Urinary bladder (tissue), 4 donors: ENCODE measurements around the gene NUPR1. TPM values are rescaled to one million over a fixed set of nuclear protein-coding genes. Genes with fewer than 3 reads are reported as not detected.
"Not testable (repeated sequence)": the region's sequence is repeated elsewhere in the genome, so short reads cannot be mapped to it uniquely, and the experiment has no call there.

Experiments used
- DNase-seq: peaks from one replicate; pipeline ENCODE4 v3.0.0-alpha.2; 2015; ENCODE audit errors: extremely low spot score
- H3K27ac ChIP-seq: one replicate; pipeline ENCODE4 v1.5.1; 2013; ENCODE audit warnings: low read depth, mild to moderate bottlenecking, moderate library complexity
- H3K36me3 ChIP-seq: one replicate; pipeline ENCODE4 v1.6.1; 2013; ENCODE audit warnings: mild to moderate bottlenecking, moderate library complexity; ENCODE audit not compliant: insufficient read depth
- H3K4me1 ChIP-seq: one replicate; pipeline ENCODE4 v1.6.1; 2013; ENCODE audit warnings: mild to moderate bottlenecking, moderate library complexity; ENCODE audit not compliant: insufficient read depth
- H3K4me3 ChIP-seq: one replicate; pipeline ENCODE4 v1.5.1; 2013; ENCODE audit warnings: low read depth, low read length
- WGBS: extraction: QIAGEN DNeasy Blood & Tissue Kit; methylation state at CpG from one replicate; pipeline ENCODE4 v1.1.7; 2013; 5-methylcytosine and 5-hydroxymethylcytosine counted together
- polyA plus RNA-seq: library from polyadenylated mRNA; stranded (reverse); fragments of 200-250 nt; gene quantifications from one replicate; pipeline ENCODE4 v1.2.3, GENCODE V29; 2013
- total RNA-seq: library from RNA; depleted of rRNA; stranded (reverse); fragments of >200 nt; gene quantifications from one replicate; pipeline ENCODE4 v1.2.3, GENCODE V29; 2014
- donor health status: healthy with polysubstance abuse.
- donor health status: healthy.

Gene NUPR1
- total and polyA plus RNA-seq, 2 donors, result 4.1 to 549 TPM

DNA sequence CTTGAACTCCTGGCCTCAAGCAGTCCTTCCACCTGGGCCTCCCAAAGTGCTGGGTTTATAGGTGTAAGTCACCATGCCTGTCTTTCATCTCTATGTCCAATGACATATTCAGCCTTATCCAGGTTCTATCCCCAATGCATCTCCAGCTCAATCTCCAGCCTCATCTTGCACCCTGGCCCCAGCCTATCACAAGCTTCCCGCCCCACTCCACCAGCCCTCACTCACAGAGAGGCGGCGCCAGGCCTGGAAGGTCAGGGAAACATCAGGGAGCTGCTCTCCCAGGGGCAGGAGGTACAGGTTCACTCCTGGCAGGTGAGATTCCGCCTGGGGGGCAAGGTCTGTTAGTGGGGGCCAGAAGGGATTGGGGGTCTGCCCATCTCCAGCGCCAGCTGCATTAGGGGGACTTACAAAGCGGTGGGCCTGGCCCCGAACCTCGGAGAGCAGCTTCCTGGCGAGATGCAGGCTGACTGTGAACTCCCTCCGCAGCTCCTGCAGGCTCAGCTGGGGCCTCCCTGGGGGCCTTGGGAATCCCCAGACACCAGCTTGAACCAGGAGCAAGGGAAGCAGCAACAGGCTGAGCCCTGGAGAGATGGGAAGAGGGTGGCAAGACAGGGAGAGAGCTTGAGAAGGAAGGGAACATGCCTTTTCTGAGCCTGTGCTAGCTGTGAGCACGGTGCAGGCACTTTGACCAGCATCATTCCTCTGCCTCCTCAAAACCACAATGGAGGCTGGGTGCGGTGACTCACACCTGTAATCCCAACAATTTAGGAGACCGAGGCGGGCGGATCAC is 35.1 kb downstream of the NUPR1 start:
- H3K36me3 ChIP-seq, result no peaks in the 10 kb centered on the region
- 77% methylated on average over 15 of the region's 15 CpGs for WGBS

DNA sequence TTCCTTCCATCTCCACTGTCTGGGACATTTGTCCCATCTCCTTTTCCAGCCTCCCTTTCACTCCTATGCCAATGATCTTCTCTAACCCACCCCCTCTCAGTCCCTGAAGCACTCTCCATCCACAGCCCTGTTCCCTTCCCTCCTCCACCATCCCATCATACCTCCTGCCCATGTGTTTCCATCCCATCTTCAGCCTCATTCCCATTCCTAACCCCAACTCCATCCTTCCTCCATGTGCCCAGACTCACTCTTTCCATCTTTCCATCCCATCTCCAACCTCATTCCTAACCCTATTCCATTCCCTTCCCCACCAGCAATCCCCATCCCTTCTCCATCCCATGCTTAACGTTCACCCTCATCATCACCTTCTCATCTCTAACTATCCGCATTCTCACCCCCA is 36.5 kb downstream of the NUPR1 start:
- no peaks in the 10 kb centered on the region for H3K4me1 ChIP-seq
- H3K27ac ChIP-seq, result no peak overlapping the region
- H3K4me3 ChIP-seq, result no peak overlapping the region
- no peaks in the 10 kb centered on the region for H3K36me3 ChIP-seq
- no peak for DNase-seq
- 81% methylated on average over 2 of the region's 2 CpGs for WGBS

More for the DNA sequence above, 35.1 kb downstream of the NUPR1 start:
- no peak overlapping the region for H3K27ac ChIP-seq
- DNase-seq, result no peak
- no peaks in the 10 kb centered on the region for H3K4me1 ChIP-seq
- no peak overlapping the region for H3K4me3 ChIP-seq

DNA sequence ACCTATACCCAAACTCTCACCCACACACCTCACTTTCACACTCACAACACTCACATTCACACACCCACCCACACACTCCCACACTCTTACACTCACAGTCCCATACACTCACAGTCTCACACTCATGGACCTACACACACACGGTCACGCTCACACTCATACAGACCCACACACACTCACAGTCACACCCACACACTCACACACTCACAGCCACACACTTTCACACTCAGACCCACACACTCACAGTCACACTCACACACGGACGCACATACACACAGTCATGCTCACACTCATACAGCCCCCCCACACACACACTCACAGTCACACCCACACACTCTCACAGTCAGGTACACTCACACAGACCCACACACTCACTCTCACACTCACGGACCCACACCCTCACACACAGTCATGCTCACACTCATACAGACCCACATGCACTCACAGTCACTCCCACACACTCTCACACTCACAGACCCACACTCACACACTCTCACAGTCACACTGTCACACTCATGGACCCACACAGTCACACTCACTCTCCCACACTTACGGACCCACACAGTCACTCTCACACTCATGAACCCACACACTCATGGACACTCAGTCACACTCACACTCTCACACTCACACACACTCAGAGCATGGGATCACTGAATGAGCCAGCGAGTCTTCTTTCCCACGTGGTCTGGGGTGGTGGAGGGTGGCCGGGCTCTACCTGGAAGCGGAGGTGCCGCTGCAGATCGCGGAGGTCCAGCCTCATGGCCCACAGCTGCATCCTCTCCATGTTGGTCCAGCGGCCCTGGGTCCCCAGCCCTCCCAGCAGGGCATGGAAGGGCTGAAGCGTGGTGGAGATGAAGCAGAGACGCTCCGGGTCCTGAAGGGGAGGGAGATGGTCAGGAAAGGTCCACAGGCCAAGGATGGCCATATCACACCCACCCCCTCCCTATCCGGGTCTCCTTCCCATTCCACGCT is 37.2 kb downstream of the NUPR1 start:
- WGBS, result 88% methylated on average over 19 of the region's 19 CpGs
- no peak for DNase-seq
- H3K4me1 ChIP-seq, result no peaks in the 10 kb centered on the region
- H3K36me3 ChIP-seq, result no peaks in the 10 kb centered on the region
- H3K27ac ChIP-seq, result no peak overlapping the region
- H3K4me3 ChIP-seq, result no peak overlapping the region

DNA sequence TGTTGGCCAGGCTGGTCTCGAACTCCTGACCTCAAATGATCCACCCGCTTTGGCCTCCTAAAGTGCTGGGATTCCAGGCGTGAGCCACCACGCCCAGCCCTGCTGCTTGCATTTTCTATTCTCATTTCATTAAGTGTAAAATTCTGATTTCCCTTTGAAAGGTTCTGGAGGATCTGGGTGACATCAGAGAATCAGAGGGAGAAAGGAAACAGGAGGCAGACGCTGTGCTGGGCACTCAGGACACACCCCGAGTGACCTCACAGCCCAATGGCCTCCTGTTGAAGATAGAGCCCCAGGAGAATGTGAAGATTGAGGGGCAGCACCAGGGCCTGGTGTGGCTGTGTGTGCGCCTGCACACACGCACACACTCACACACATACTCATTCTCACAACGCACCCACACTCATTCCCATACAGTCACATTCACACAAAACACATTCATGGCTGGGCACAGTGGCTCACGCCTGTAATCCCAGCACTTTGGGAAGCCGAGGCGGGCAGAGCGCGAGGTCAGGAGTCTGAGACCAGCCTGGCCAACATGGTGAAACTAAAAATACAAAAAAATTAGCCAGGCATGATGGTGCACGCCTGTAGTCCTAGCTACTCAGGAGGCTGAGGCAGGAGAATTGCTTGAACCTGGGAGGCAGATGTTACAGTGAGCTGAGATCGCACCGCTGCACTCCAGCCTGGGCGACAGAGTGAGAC is 38.1 kb downstream of the NUPR1 start:
- H3K4me1 ChIP-seq, H3K36me3 ChIP-seq, H3K27ac ChIP-seq, H3K4me3 ChIP-seq, DNase-seq: not testable (repeated sequence)
- 82% methylated on average over 18 of the region's 18 CpGs for WGBS

DNA sequence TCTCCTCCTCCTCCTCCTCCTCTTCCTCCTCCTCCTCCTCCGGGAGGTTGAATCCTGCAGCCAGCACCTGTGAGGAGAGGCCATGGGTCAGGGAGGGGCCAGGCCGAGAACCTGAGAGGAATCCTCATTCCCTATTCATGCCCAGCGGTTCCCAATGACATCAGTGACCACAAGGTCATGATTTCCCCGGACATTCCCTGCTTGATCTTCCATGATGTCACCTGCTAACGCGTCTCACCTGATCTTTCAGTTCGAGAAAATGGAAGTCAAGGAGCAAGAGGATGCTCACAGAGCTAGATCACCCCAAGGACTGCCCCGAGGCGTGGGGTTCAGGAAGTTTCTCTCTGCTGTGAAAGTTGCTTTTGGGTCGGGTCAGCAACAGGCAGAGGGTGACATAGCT is 38.9 kb downstream of the NUPR1 start:
- H3K4me1 ChIP-seq, result no peaks in the 10 kb centered on the region
- no peak overlapping the region for H3K4me3 ChIP-seq
- H3K27ac ChIP-seq, result no peak overlapping the region
- no peaks in the 10 kb centered on the region for H3K36me3 ChIP-seq
- no peak for DNase-seq
- 70% methylated on average over 10 of the region's 10 CpGs for WGBS

DNA sequence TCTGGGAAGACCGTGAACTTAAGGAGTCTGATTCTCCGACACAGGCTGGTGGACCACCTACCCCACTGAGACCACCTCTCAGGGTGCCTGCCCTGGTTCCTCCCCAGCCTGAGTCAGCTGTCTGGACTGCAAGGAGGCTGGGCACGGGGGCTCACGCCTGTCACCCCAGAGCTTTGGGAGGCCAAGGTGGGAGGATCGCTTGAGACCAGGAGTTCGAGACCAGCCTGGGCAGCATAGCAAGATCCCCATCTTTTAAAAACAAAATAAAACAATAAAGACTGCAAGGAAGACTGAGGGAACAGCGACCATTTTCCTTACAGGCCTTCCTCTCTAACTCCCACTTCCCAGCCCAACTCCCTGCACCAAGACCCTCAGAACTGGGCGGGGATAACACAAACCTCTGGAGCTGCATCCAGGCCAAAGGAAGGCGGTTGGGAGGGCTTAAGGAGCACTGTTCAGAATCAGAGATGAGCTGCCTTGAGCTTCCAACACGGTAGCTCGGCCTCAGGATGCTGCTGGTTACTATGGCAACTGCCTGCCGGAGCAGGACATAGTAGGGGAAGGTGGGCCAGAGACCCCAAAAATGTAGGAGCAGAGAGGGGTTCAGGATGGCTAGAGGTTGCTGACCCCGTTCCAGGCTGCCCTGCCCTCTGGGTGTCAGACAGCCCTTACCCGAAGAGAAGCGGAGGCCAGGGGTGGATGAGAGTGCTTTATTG is 40.0 kb downstream of the NUPR1 start:
- Histone ChIP-seq H3K4me1 (no peaks in the 10 kb centered on the region), H3K4me3 (no peak overlapping the region), H3K27ac (no peak overlapping the region), H3K36me3 (no peaks in the 10 kb centered on the region)
- WGBS, result 79% methylated on average over 15 of the region's 15 CpGs
- no peak for DNase-seq

DNA sequence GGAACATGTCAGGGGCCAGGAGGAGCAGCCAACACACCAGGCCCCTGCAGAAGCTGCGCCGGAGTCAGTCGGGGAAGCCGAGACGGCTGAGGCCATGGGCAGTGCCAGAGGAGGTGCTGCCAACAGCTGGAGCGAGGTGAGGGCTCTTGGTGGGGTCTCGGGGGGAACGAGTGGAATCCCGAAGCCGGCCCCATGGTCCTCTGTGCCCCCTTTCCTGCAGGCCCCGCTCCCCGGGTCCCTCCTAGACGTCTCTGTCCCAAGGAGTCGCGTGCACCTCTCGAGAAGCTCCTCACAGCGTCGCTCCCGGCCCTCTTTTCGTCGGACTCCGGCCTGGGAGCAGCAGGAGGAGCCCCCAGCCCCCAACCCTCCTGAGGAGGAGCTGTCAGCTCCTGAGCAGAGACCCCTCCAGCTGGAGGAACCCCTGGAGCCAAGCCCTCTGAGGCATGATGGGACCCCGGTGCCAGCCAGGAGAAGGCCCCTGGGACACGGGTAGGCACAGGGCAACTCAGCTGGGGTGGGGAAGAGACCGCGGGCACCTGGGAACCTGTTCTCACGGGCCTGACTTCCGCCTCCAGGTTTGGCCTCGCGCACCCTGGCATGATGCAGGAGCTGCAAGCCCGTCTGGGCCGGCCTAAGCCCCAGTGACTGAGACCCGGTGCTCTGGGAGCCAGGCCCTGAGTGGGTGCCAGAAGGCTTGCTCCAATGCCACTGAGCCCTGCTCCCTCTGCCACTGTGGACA is 40.7 kb downstream of the NUPR1 start:
- Histone ChIP-seq H3K4me3 (no peak overlapping the region), H3K27ac (no peak overlapping the region), H3K36me3 (no peaks in the 10 kb centered on the region), H3K4me1 (no peaks in the 10 kb centered on the region)
- 88% methylated on average over 33 of the region's 33 CpGs for whole genome bisulfite sequencing
- DNase-seq, result no peak

DNA sequence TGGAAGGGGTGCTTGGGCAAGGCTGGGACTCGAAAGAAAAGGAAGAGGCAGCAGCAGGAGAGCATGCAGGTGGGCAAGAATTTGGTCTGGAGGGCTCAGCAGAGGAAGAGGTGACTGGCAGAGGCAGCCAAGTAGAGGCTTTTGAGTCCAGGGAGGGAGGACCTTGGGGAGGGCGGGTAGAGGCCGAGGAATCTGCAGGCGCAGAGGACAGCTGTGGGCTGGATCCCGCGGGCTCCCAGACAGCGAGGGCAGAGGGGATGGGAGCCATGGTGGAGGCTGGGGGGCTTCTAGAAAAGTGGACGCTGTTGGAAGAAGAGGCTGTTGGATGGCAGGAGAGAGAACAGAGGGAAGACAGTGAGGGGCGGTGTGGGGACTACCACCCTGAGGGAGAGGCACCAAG is 41.4 kb downstream of the NUPR1 start:
- Histone ChIP-seq H3K27ac (no peak overlapping the region), H3K36me3 (no peaks in the 10 kb centered on the region), H3K4me1 (no peaks in the 10 kb centered on the region), H3K4me3 (no peak overlapping the region)
- DNase-seq, result no peak
- whole genome bisulfite sequencing, result 87% methylated on average over 9 of the region's 9 CpGs

DNA sequence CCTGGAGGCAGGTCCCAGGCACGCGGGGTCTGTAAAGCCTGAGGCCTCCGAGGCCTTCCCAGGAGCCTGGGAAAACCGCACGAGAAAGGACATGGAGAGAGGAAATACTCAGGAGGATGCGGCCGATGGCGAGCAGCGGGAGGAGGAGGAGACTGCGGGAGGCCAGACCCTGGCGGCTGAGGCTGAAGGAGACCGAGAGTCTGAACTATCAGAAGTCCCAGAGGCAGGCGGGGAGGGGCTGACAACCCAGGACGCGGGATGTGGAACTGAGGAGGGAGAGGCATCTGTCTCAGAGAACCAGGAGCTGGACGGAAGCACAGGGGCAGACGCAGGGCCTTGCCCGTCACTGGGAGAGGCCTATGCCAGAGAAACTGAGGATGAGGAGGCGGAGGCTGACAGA is 41.9 kb downstream of the NUPR1 start:
- DNase-seq, result no peak
- WGBS, result 68% methylated on average over 19 of the region's 19 CpGs
- no peak overlapping the region for H3K27ac ChIP-seq
- H3K4me1 ChIP-seq, result no peaks in the 10 kb centered on the region
- H3K36me3 ChIP-seq, result no peaks in the 10 kb centered on the region
- H3K4me3 ChIP-seq, result no peak overlapping the region

DNA sequence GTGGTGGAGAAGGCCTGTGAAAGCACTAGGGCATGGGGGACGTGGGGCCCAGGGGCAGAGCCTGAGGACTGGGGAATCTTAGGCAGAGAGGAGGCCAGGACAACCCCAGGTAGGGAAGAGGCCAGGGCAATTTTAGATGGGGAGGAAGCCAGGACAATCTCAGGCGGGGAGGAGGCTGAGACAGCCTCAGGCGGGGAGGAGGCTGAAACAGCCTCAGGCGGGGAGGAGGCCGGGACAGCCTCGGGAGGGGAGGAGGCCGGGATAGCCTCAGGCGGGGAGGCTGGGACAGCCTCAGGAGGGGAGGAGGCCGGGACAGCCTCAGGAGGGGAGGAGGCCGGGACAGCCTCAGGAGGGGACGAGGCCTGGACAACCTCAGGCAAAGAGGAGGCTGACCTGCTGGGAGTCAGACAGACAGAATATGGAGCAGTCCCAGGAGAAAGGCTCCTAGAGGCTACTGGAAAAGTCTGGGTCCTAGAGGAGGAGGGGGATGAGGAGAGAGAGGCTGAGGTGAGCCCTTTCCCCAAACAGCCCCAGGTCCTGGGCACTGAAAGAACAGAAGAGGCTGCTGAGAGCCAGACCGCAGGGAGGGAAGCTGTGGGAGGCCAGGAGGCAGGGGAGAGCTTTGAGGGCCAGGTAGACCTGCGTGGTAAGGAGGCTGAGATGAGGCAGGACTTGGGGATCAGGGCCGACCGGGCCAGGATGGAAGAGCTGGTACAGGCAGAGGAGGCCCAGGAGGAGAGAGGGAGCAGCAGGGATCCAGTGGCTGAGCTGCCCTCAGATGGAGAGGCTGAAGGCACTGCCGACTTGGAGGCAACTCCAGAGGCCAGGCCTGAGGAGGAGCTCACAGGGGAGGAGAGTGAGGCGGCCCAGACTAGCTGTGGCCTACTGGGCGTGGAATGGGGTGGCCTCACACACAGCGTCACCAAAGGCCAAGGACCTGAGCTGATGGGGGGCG is 42.7 kb downstream of the NUPR1 start:
- no peak overlapping the region for H3K4me3 ChIP-seq
- H3K4me1 ChIP-seq, result no peaks in the 10 kb centered on the region
- no peak overlapping the region for H3K27ac ChIP-seq
- no peak for DNase-seq
- 88% methylated on average over 20 of the region's 20 CpGs for WGBS
- no peaks in the 10 kb centered on the region for H3K36me3 ChIP-seq

DNA sequence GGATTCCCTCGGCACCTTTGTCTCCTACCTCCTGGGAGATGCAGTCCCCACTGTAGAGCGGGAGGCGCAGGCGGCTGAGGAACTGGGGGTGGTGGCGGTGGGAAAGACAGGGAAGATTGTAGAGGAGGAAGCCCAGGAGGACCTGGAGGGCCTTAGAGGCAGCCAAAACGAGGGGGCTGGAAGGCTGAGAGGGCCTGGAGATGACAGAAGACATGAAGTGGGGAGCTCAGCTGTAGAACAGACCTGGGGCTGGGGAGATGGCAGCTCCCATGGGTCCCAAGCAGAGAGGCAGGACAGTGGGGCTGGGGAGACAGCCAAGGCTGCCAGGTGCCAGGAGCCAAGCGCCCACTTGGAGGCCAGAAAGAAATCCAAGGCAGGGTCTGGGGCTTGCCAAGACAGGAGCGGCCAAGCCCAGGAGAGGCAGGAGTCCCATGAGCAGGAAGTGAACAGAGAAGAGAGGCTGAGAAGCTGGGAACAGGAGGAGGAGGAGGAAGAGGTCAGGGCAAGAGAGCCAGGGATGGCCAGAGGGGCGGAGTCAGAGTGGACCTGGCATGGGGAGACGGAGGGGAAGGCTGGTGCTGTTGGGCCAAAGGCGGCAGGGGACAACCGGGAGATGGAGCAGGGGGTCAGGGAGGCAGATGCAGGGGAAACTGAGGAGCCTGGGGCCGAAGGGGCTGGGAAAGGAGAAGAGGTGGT is 43.5 kb downstream of the NUPR1 start:
- H3K27ac ChIP-seq, result peak overlapping the region; percentile 68
- H3K4me3 ChIP-seq, result no peak overlapping the region
- no peaks in the 10 kb centered on the region for H3K36me3 ChIP-seq
- DNase-seq, result no peak
- no peaks in the 10 kb centered on the region for H3K4me1 ChIP-seq
- 73% methylated on average over 13 of the region's 13 CpGs for WGBS
